Uterus (tissue), 2 donors: ENCODE measurements around the gene TOM1.

Experiments
- POLR2A ChIP-seq, 2 donors: fragments of 450-650 bp; IDR thresholded peaks; one replicate each; pipeline ENCODE4 v1.6.1; 2016; ENCODE audit warnings: antibody characterized with exemption in 2 of 2, mild to moderate bottlenecking in 1 of 2, moderate library complexity in 1 of 2
- TF ChIP-seq, protein P1 (sequence below), 4 experiments: fragments of 200-600 bp in 2 of 4; fragments of 450-650 bp in 2 of 4; sonication (generic) in 2 of 4; IDR thresholded peaks; one replicate each; pipeline ENCODE4 v1.5.1; 2016 to 2019; ENCODE audit warnings: antibody characterized with exemption in 4 of 4, mild to moderate bottlenecking in 2 of 4, moderate library complexity in 1 of 4

DNA sequence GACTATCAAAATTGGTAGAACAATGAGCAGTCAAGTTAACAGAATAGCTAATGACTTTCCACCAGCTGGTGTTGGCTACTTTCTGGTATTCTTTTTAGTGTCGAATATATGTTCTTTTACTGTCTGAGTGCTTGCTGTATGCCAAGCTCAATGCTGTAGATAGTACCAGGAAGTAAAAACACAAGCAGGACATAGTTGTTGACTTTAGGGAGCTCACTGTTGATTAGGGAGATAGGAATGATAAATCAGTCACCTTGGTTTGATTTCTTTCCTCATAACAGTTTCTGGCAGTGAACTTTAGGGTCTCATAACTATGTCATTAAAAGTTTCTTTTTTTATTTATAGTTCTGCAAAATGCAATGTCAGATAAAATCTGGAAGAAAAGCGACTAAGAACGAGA, 33.4 kb upstream of the TOM1 start:
- no peak for TF ChIP-seq POLR2A (IDR thresholded peaks at IDR 0.05)
- TF ChIP-seq, protein P1, sequence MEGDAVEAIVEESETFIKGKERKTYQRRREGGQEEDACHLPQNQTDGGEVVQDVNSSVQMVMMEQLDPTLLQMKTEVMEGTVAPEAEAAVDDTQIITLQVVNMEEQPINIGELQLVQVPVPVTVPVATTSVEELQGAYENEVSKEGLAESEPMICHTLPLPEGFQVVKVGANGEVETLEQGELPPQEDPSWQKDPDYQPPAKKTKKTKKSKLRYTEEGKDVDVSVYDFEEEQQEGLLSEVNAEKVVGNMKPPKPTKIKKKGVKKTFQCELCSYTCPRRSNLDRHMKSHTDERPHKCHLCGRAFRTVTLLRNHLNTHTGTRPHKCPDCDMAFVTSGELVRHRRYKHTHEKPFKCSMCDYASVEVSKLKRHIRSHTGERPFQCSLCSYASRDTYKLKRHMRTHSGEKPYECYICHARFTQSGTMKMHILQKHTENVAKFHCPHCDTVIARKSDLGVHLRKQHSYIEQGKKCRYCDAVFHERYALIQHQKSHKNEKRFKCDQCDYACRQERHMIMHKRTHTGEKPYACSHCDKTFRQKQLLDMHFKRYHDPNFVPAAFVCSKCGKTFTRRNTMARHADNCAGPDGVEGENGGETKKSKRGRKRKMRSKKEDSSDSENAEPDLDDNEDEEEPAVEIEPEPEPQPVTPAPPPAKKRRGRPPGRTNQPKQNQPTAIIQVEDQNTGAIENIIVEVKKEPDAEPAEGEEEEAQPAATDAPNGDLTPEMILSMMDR (IDR thresholded peaks at IDR 0.05): no peak
